Measurements from ENCODE around the gene MAPKAPK2.

- TF ChIP-seq CTCF (IDR thresholded peaks at IDR 0.05 in 8 of 11, conservative IDR thresholded peaks at IDR 0.05 in 3 of 11), result no peak
- TF ChIP-seq POLR2AphosphoS5 (IDR thresholded peaks at IDR 0.05), result no peak
Measured at GRCh38 chr1:206687251-206687914, 2.7 kb downstream of the MAPKAPK2 start.

All from spleen (tissue), 7 donors.